ENCODE data around the gene IQGAP2.

IQGAP2 gene

DNA sequence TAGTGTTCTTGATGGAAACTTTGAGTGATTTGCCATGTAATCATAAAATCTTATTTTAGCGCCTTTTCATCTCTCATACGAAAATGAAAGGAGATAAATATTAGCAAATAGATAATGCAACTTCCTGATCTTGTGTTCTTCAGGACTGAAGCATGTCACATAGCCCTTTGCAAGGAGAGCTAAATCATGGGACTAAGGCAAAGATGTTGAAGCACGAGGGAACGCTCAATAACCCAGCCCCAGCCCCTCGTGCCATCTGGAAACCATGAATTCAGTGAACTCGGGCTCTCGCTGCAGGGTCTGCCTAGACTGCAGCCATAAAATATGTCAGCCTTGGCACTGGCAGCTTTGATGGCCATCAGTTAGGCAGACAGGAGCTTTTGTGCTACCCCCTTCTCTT, 161.9 kb downstream of the IQGAP2 start:
- no peak overlapping the region for H3K27ac ChIP-seq
- TF ChIP-seq, protein P1, sequence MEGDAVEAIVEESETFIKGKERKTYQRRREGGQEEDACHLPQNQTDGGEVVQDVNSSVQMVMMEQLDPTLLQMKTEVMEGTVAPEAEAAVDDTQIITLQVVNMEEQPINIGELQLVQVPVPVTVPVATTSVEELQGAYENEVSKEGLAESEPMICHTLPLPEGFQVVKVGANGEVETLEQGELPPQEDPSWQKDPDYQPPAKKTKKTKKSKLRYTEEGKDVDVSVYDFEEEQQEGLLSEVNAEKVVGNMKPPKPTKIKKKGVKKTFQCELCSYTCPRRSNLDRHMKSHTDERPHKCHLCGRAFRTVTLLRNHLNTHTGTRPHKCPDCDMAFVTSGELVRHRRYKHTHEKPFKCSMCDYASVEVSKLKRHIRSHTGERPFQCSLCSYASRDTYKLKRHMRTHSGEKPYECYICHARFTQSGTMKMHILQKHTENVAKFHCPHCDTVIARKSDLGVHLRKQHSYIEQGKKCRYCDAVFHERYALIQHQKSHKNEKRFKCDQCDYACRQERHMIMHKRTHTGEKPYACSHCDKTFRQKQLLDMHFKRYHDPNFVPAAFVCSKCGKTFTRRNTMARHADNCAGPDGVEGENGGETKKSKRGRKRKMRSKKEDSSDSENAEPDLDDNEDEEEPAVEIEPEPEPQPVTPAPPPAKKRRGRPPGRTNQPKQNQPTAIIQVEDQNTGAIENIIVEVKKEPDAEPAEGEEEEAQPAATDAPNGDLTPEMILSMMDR (conservative IDR thresholded peaks at IDR 0.05): no peak

DNA sequence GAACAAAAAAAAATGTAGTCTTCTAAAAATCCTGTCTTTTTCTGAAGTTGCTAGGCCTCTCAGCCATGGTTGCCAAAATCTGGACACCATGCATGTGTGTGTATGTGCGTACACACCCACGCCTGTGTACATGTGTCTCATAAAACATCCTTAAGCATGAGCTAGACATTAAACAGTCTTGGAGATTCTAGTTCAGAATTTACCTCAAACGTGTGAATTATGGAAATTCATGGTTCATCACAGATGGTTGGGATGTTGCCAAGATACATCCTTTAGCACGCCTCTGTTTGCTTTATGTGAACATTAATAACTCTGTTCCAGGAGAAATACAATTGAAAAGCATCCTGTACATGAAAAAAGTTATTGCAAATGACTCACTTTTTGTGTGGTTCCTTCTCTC, 167.1 kb downstream of the IQGAP2 start:
- TF ChIP-seq, protein P1 (conservative IDR thresholded peaks at IDR 0.05): no peak
- H3K27ac ChIP-seq: peak overlapping the region; percentile 54

DNA sequence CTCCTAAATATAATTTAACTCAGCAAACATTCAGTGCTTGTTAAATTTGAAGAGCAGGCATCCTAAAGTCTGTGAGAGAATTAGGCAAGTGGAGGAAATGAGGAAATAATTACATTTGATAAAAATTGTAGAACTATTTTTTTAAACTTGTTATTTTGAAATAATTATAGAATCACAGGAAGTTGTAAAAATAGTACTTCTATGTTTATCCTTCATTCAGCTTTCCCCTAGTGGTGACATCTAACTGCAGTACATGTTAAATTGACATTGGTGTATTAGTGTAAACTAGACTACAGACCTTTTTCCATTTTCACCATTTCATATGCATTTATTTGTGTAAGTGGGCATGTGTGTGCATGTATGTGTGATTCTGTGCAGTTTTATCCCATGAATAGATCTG, 168.5 kb downstream of the IQGAP2 start:
- TF ChIP-seq, protein P1 (conservative IDR thresholded peaks at IDR 0.05): peak; percentile 53

DNA sequence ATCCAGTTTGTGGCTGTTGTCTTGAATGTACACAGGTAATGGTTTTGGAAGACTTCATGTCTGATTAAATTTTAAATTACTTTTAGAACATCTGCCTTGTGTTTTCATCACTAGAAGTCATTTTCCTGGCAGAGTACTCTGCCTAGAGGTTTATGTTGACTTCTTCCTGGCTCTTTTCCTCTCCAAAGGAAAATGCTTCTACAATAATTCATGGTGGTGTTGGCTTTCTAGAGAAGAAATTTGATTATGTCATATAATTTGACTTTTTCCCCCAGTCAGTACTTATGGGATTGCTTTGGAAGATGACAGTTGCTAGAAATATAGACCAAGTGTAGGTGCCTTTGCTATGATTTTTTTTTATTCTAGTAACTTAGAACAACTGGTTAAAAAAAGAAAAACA, 173.4 kb downstream of the IQGAP2 start:
- no peak overlapping the region for H3K27ac ChIP-seq
- TF ChIP-seq, protein P1 (conservative IDR thresholded peaks at IDR 0.05): no peak

More for the DNA sequence above, 168.5 kb downstream of the IQGAP2 start:
- H3K27ac ChIP-seq: peak overlapping the region; percentile 54

DNA sequence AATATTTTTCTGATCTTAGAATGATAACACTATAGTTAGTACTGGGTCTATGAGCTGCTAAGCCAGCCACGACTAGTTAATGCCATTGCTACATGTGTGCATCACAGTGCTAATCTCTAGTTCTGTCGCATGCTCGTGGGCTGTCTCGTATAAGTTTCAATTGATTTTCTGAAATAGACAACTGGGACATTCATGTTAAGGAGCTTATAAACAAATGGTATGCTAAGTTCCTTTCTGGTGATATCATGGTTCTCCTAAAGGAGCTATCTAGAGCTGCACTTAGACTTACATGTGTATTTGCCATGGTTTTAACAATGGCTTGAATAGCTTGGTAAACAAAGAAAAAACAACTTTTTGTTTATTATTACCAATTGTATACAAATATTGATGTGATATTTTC, 173.9 kb downstream of the IQGAP2 start:
- no peak overlapping the region for H3K27ac ChIP-seq
- TF ChIP-seq, protein P1 (conservative IDR thresholded peaks at IDR 0.05): no peak

DNA sequence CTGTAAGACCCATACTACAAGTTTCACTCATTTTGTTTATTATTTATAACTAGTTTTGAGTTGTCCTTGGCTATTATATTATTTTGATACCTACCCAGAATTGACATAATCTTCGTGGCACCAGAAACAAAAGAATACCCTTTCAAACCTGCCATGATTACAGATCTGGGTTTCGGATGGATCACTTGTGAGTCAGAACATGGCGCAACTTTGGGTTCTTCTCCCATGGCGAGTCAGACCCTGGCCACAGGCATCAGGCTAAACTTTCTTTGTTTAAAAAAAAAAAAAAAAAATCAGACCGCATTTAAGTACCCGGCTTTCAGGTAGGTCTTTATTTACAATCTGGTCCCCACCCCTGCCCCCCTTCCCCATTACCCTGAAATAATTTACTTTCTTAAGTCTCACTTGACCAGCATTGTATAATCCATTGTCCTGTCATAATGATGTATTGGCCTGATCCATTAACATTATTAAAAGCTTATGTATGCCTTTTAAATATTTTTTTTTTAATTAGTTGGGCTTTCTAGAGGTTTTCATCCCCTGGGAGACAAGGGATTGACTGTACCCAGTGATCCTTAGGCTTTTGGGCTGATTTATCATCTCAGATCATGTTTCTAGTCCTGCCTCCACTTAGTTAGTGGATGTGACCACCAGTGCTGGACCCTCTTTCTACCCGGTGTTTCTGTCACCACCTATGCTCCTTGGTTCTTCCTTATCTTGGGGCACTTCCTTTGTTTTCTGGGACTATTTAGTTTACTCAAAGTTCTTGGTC, 176.3 kb downstream of the IQGAP2 start:
- TF ChIP-seq, protein P1 (conservative IDR thresholded peaks at IDR 0.05): no peak
- no peak overlapping the region for H3K27ac ChIP-seq

DNA sequence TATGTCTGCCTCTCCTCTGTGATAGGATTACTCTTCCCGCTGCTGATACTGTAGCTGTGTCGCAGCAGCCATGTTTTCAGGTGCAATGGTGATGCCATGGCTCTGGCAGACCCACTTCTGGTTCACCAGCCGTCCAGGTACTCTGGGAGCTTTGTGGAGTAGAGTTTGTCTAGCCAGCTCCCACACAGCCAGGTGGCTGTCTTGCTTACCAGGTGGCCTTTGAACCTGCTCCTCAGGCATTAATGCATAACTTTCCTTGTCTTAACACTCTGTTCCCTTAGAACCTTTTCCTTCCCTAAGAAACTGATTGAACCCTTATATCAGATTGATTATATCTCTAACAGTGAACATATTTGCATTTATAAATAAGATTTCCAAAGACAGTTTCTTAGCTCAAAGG, 177.9 kb downstream of the IQGAP2 start:
- no peak overlapping the region for H3K27ac ChIP-seq
- TF ChIP-seq, protein P1 (conservative IDR thresholded peaks at IDR 0.05): no peak

Measured in VCaP (cell line).